Ishikawa (cell line): ENCODE measurements around the gene EIF4H.

Experiments
- CEBPB ChIP-seq: IDR thresholded peaks from 2 replicates; pipeline ENCODE4 v1.6.1; 2012
- CREB1 ChIP-seq: IDR thresholded peaks from 2 replicates; pipeline ENCODE4 v1.6.1; 2012; ENCODE audit warnings: low read depth
- EGR1 ChIP-seq: IDR thresholded peaks from 2 replicates; pipeline ENCODE4 v1.6.1; 2012
- EP300 ChIP-seq: IDR thresholded peaks from 2 replicates; pipeline ENCODE4 v1.6.1; 2012; ENCODE audit warnings: borderline replicate concordance
- FOXM1 ChIP-seq: IDR thresholded peaks from 2 replicates; pipeline ENCODE4 v1.6.1; 2012; ENCODE audit warnings: low read depth, borderline replicate concordance
- MAX ChIP-seq: IDR thresholded peaks from 2 replicates; pipeline ENCODE4 v1.6.1; 2012
- NFIC ChIP-seq: IDR thresholded peaks from 2 replicates; pipeline ENCODE4 v1.6.1; 2012
- RAD21 ChIP-seq: IDR thresholded peaks from 2 replicates; pipeline ENCODE4 v1.6.1; 2012; ENCODE audit warnings: low read depth
- REST ChIP-seq: IDR thresholded peaks from 2 replicates; pipeline ENCODE4 v1.6.1; 2012; ENCODE audit warnings: low read depth, mild to moderate bottlenecking
- TAF1 ChIP-seq: IDR thresholded peaks from 2 replicates; pipeline ENCODE4 v1.6.1; 2012; ENCODE audit warnings: low read depth, mild to moderate bottlenecking
- TCF12 ChIP-seq: IDR thresholded peaks from 2 replicates; pipeline ENCODE4 v1.6.1; 2012; ENCODE audit warnings: low read depth
- TEAD4 ChIP-seq: IDR thresholded peaks from 2 replicates; pipeline ENCODE4 v1.6.1; 2012
- USF1 ChIP-seq: IDR thresholded peaks from 2 replicates; pipeline ENCODE4 v1.6.1; 2012
- YY1 ChIP-seq: IDR thresholded peaks from 2 replicates; pipeline ENCODE4 v1.6.1; 2012; ENCODE audit warnings: low read depth
- ZBTB7A ChIP-seq: IDR thresholded peaks from 2 replicates; pipeline ENCODE4 v1.6.1; 2012; ENCODE audit warnings: low read depth

EIF4H gene

GRCh38 chr7:74194686-74195085 lies 20.5 kb downstream of the EIF4H start:
- TF ChIP-seq MAX = no peak
- TF ChIP-seq TCF12 = no peak
- TF ChIP-seq NFIC = no peak
- no peak for TF ChIP-seq REST

- TF ChIP-seq TCF12 (no peak), YY1 (no peak), MAX (no peak), ZBTB7A (no peak), CREB1 (no peak), EGR1 (no peak), CEBPB (no peak), TEAD4 (no peak), TAF1 (no peak), RAD21 (no peak), USF1 (no peak), EP300 (no peak), NFIC (no peak), FOXM1 (no peak), REST (no peak)
Measured at GRCh38 chr7:74197449-74198124, 23.4 kb downstream of the EIF4H start.

GRCh38 chr7:74199551-74200355 lies 25.6 kb downstream of the EIF4H start:
- TF ChIP-seq MAX (no peak), TEAD4 (peak; percentile 28; the same call in 1 of the 2 replicates)

- no peak for TF ChIP-seq FOXM1
- peak; percentile 15; the same call in 1 of the 2 replicates for TF ChIP-seq RAD21
- TF ChIP-seq EP300 = no peak
Measured at GRCh38 chr7:74202841-74203556, 28.8 kb downstream of the EIF4H start.

- TF ChIP-seq TAF1 = no peak
- no peak for TF ChIP-seq FOXM1
Measured at GRCh38 chr7:74203956-74204618, 29.9 kb downstream of the EIF4H start.

- TF ChIP-seq CEBPB = no peak
- TF ChIP-seq CREB1 = no peak
- peak; percentile 90 for TF ChIP-seq RAD21
Measured at GRCh38 chr7:74206589-74207120, 32.5 kb downstream of the EIF4H start.
